DOHH2 (cell line): ENCODE data around the gene BTBD2.

ENCODE experiments used
- H3F3A ChIP-seq: fragments of 200-600 bp; sonication (generic), shearing (Covaris generic); 2 replicates; pipeline ENCODE4 v1.6.0; 2016; ENCODE audit warnings: antibody characterized with exemption, mild to moderate bottlenecking; ENCODE audit not compliant: control insufficient read depth, insufficient read depth
- H3K27ac ChIP-seq: fragments of 200-600 bp; sonication (generic); 2 replicates; pipeline ENCODE4 v1.5.1; 2014; ENCODE audit warnings: low read depth, mild to moderate bottlenecking, low read length, moderate library complexity
- H3K27me3 ChIP-seq: fragments of 200-600 bp; sonication (generic); 2 replicates; pipeline ENCODE4 v1.6.1; 2014; ENCODE audit warnings: mild to moderate bottlenecking, low read length, mixed read lengths; ENCODE audit not compliant: control insufficient read depth
- H3K36me3 ChIP-seq: fragments of 200-600 bp; sonication (generic); 2 replicates; pipeline ENCODE4 v1.6.1; 2014; ENCODE audit warnings: mild to moderate bottlenecking, low read length, moderate library complexity, mixed read lengths; ENCODE audit not compliant: control insufficient read depth
- H3K4me1 ChIP-seq: fragments of 200-600 bp; sonication (generic); 2 replicates; pipeline ENCODE4 v1.6.1; 2014; ENCODE audit warnings: mild to moderate bottlenecking, low read length, mixed read lengths; ENCODE audit not compliant: control insufficient read depth
- H3K4me2 ChIP-seq: fragments of 200-600 bp; sonication (generic); 2 replicates; pipeline ENCODE4 v1.6.0; 2014; ENCODE audit warnings: mild to moderate bottlenecking, low read length, moderate library complexity
- H3K4me3 ChIP-seq: fragments of 200-600 bp; sonication (generic); 2 replicates; pipeline ENCODE4 v1.5.1; 2014; ENCODE audit warnings: mild to moderate bottlenecking, low read length, mixed read lengths
- H3K79me2 ChIP-seq: fragments of 200-600 bp; sonication (generic); 2 replicates; pipeline ENCODE4 v1.6.1; 2014; ENCODE audit warnings: mild to moderate bottlenecking, low read length, mixed read lengths; ENCODE audit not compliant: control insufficient read depth
- H3K9me2 ChIP-seq: fragments of 200-600 bp; sonication (generic); replicated peaks from 2 replicates; pipeline ENCODE4 v1.6.1; 2014; ENCODE audit warnings: mild to moderate bottlenecking, low read length, mixed read lengths; ENCODE audit not compliant: control insufficient read depth
- H3K9me3 ChIP-seq: fragments of 200-600 bp; sonication (generic); 2 replicates; pipeline ENCODE4 v1.6.1; 2014; ENCODE audit warnings: antibody characterized with exemption, low read length, mixed read lengths; ENCODE audit not compliant: control insufficient read depth, insufficient read depth
- H4K20me1 ChIP-seq: fragments of 200-600 bp; sonication (generic); 2 replicates; pipeline ENCODE4 v1.6.0; 2014; ENCODE audit warnings: low read depth, mild to moderate bottlenecking, antibody characterized with exemption, low read length, moderate library complexity; ENCODE audit not compliant: control insufficient read depth, insufficient read depth
- CTCF ChIP-seq: fragments of 200-600 bp; sonication (generic); IDR thresholded peaks from one replicate; pipeline ENCODE4 v1.5.1; 2014; ENCODE audit warnings: antibody characterized with exemption, mild to moderate bottlenecking, low read depth, low read length; ENCODE audit not compliant: poor library complexity, severe bottlenecking
- EZH2phosphoT487 ChIP-seq: fragments of 200-600 bp; sonication (generic); IDR thresholded peaks from 2 replicates; pipeline ENCODE4 v1.6.1; 2017; ENCODE audit warnings: borderline replicate concordance, mild to moderate bottlenecking, antibody characterized with exemption, low read length, moderate library complexity, mixed read lengths

BTBD2 gene

GRCh38 chr19:1956122-1956494 lies 59.4 kb downstream of the BTBD2 start:
- H3K27me3 ChIP-seq, result no peaks in the 10 kb centered on the region
- peaks cover 14% of the 10 kb centered on the region for H4K20me1 ChIP-seq
- peaks cover 92% of the 10 kb centered on the region for H3K79me2 ChIP-seq
- H3K4me3 ChIP-seq, result no peak overlapping the region
- TF ChIP-seq CTCF, result no peak
- TF ChIP-seq EZH2phosphoT487, result no peak
- no peaks in the 10 kb centered on the region for H3K4me1 ChIP-seq
- no peaks in the 10 kb centered on the region for H3F3A ChIP-seq
- no peak overlapping the region for H3K27ac ChIP-seq
- no peaks in the 10 kb centered on the region for H3K9me3 ChIP-seq
- H3K9me2 ChIP-seq, result no peaks in the 10 kb centered on the region
- no peak overlapping the region for H3K4me2 ChIP-seq
- peaks cover 8% of the 10 kb centered on the region for H3K36me3 ChIP-seq

DNA sequence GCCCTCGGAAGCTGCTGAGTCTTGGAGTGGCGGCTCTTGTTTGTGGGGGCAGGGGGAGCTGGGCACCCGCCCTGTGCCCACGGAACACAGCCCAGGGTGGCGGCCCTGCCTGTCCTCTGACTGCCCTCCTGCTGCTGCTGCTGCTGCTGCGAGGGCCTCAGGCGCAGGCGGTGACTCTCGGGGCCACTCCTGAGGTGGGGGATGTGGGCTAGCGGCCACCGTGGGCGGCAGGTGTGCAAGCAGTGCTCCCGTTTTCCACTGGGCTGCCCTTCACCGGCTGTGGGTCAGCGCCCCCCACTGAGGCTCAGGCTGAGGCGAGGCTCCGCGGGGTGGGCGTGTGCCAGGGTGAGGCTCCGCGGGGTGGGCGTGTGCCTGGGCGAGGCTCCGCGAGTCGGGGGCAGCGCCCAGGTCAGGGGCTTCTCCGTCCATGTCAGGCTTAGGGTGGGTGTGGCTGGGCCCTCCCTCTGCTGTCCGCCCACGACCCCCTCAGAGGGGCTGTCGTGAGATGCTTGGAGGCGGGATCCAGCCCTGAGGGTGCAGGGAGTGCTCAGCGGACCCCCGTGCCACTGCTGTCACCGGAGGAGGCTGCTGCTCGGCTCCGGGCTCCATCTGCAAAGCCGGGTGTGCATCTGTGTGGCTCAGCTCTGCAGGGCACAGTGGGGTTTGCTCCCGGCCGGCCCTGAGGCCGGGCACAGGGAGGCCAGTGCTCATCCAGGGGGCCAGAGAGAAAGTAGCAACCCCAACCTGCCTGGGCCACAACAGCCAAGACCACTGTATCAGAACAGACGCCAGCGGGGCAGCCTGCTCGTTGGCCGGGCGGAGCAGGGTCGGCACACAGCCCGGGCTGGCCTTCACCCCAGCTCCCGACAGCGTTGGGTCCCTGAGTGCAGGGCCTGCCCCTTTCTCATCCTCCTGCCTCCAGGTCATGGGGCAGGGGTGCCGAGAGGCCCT lies 60.1 kb downstream of the BTBD2 start:
- Histone ChIP-seq H3K27ac (no peak overlapping the region), H3K79me2 (peaks cover 92% of the 10 kb centered on the region)

DNA sequence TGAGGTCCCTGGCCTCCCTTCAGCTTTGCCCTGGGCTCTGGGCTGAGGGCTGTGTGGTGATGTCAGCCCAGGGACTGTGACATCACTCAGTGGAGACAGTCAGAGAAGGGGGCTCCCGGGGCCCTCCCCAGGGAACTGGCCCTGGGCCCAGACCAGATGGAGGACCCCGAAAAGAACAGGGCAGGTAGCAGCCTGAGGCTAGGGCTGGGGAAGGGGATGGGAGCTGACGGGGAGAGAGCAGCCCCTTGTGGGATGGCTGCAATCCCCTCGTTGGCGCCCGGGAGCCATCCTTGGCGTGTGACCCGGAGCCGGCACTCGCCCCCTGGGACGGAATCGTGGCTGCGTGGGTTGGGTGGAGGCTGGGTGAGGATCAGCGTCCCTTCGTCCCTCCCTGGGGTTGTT lies 61.0 kb downstream of the BTBD2 start:
- no peak overlapping the region for H3K4me3 ChIP-seq
- H3K36me3 ChIP-seq, result peaks cover 11% of the 10 kb centered on the region
- no peak for TF ChIP-seq EZH2phosphoT487
- no peak for TF ChIP-seq CTCF
- H3K9me3 ChIP-seq, result no peaks in the 10 kb centered on the region
- H3K79me2 ChIP-seq, result peaks cover 91% of the 10 kb centered on the region
- H3F3A ChIP-seq, result no peaks in the 10 kb centered on the region
- H3K4me1 ChIP-seq, result no peaks in the 10 kb centered on the region
- H4K20me1 ChIP-seq, result peaks cover 10% of the 10 kb centered on the region
- H3K4me2 ChIP-seq, result no peak overlapping the region
- H3K27ac ChIP-seq, result no peak overlapping the region
- H3K9me2 ChIP-seq, result no peaks in the 10 kb centered on the region
- no peaks in the 10 kb centered on the region for H3K27me3 ChIP-seq

More for the DNA sequence above, 60.1 kb downstream of the BTBD2 start:
- H3K4me2 ChIP-seq, result no peak overlapping the region
- H3K9me3 ChIP-seq, result no peaks in the 10 kb centered on the region
- H3K27me3 ChIP-seq, result no peaks in the 10 kb centered on the region
- no peak overlapping the region for H3K4me3 ChIP-seq
- H3K36me3 ChIP-seq, result peaks cover 8% of the 10 kb centered on the region
- H3K4me1 ChIP-seq, result no peaks in the 10 kb centered on the region
- H4K20me1 ChIP-seq, result peaks cover 10% of the 10 kb centered on the region
- TF ChIP-seq CTCF (no peak), EZH2phosphoT487 (no peak)
- H3F3A ChIP-seq, result no peaks in the 10 kb centered on the region
- H3K9me2 ChIP-seq, result no peaks in the 10 kb centered on the region
